Muscle of arm (tissue), 12 donors: Measurements from ENCODE around the gene TMEM135. TPM values are rescaled to one million over a fixed set of nuclear protein-coding genes. Genes with fewer than 3 reads are reported as not detected.

Experiments
- DNase-seq: peaks from one replicate; pipeline ENCODE4 v3.0.0-alpha.2; 2013
- polyA plus RNA-seq, 12 donors: library from polyadenylated mRNA; unstranded; fragments of 120-200 nt; gene quantifications; one replicate each; pipeline ENCODE4 v1.2.1, GENCODE V29; 2013; ENCODE audit not compliant: insufficient read length in 12 of 12

Gene TMEM135
- polyA plus RNA-seq, 12 donors = 10.3 to 25.1 (median 17.1) TPM; not detected in 1

- DNase-seq = no peak
These were observed 156.2 kb downstream of the TMEM135 start for GRCh38 chr11:87193756-87194470.

GRCh38 chr11:87194985-87195820, 157.5 kb downstream of the TMEM135 start:
- DNase-seq = no peak

- no peak for DNase-seq
These were observed 160.6 kb downstream of the TMEM135 start for GRCh38 chr11:87198266-87198881.

GRCh38 chr11:87201376-87201775, 163.6 kb downstream of the TMEM135 start:
- DNase-seq = no peak

GRCh38 chr11:87203907-87204602, 166.3 kb downstream of the TMEM135 start:
- DNase-seq = no peak

- no peak for DNase-seq
These were observed 175.2 kb downstream of the TMEM135 start for GRCh38 chr11:87212891-87213290.

GRCh38 chr11:87213444-87213843, 175.7 kb downstream of the TMEM135 start:
- no peak for DNase-seq

GRCh38 chr11:87215236-87215635, 177.5 kb downstream of the TMEM135 start:
- DNase-seq = no peak

GRCh38 chr11:87219266-87219665, 181.5 kb downstream of the TMEM135 start:
- no peak for DNase-seq

- no peak for DNase-seq
These were observed 186.1 kb downstream of the TMEM135 start for GRCh38 chr11:87223816-87224215.

- no peak for DNase-seq
These were observed 186.8 kb downstream of the TMEM135 start for GRCh38 chr11:87224486-87224885.

- no peak for DNase-seq
These were observed 191.1 kb downstream of the TMEM135 start for GRCh38 chr11:87228820-87229219.

GRCh38 chr11:87230995-87231394, 193.3 kb downstream of the TMEM135 start:
- no peak for DNase-seq

- DNase-seq = no peak
These were observed 194.6 kb downstream of the TMEM135 start for GRCh38 chr11:87232320-87232719.

GRCh38 chr11:87235366-87235765, 197.6 kb downstream of the TMEM135 start:
- DNase-seq = no peak

- no peak for DNase-seq
These were observed 198.6 kb downstream of the TMEM135 start for GRCh38 chr11:87236368-87236767.

- no peak for DNase-seq
These were observed 201.3 kb downstream of the TMEM135 start for GRCh38 chr11:87239001-87239400.

GRCh38 chr11:87239531-87239930, 201.8 kb downstream of the TMEM135 start:
- no peak for DNase-seq

GRCh38 chr11:87251560-87251959, 213.8 kb downstream of the TMEM135 start:
- DNase-seq = no peak

GRCh38 chr11:87252869-87253268, 215.1 kb downstream of the TMEM135 start:
- no peak for DNase-seq

GRCh38 chr11:87254562-87254961, 216.8 kb downstream of the TMEM135 start:
- DNase-seq = peak; percentile 57

GRCh38 chr11:87255589-87255988, 217.9 kb downstream of the TMEM135 start:
- DNase-seq = no peak
